Neuronal stem cell (in vitro differentiated cells): ENCODE measurements around the gene DDIAS.

Experiments used
- DNase-seq: peaks from one replicate; pipeline ENCODE4 v3.0.0-alpha.2; 2013; ENCODE audit warnings: low spot score
- H2AFZ ChIP-seq: one replicate; pipeline ENCODE4 v1.6.1; 2013; ENCODE audit warnings: mild to moderate bottlenecking, low read length, inconsistent platforms
- H2AK5ac ChIP-seq: 2 replicates; pipeline ENCODE4 v1.6.1; 2013; ENCODE audit warnings: low read depth, mild to moderate bottlenecking, inconsistent platforms, low read length, moderate library complexity, mixed read lengths
- H2BK120ac ChIP-seq: 2 replicates; pipeline ENCODE4 v1.6.1; 2013; ENCODE audit warnings: low read depth, mild to moderate bottlenecking, inconsistent platforms, low read length, moderate library complexity, mixed read lengths
- H2BK12ac ChIP-seq: one replicate; pipeline ENCODE4 v1.6.1; 2013; ENCODE audit warnings: low read length, inconsistent platforms
- H2BK15ac ChIP-seq: 2 replicates; pipeline ENCODE4 v1.6.1; 2013; ENCODE audit warnings: mild to moderate bottlenecking, low read length, inconsistent platforms, mixed read lengths
- H2BK5ac ChIP-seq: one replicate; pipeline ENCODE4 v1.6.1; 2013; ENCODE audit warnings: inconsistent platforms, mild to moderate bottlenecking, low read length, moderate library complexity
- H3K14ac ChIP-seq: one replicate; pipeline ENCODE4 v1.6.1; 2013; ENCODE audit warnings: low read length, inconsistent platforms
- H3K18ac ChIP-seq: 2 replicates; pipeline ENCODE4 v1.6.1; 2013; ENCODE audit warnings: low read length, inconsistent platforms
- H3K23ac ChIP-seq: 2 replicates; pipeline ENCODE4 v1.6.1; 2013; ENCODE audit warnings: low read depth, mild to moderate bottlenecking, mixed read lengths, low read length, inconsistent platforms; ENCODE audit not compliant: poor library complexity
- H3K27ac ChIP-seq: replicated peaks from 3 replicates; pipeline ENCODE4 v1.5.1; 2013; ENCODE audit warnings: low read length, inconsistent platforms
- H3K27me3 ChIP-seq, 3 experiments: 2 replicates each; pipeline ENCODE4 v1.6.1; 2013; ENCODE audit warnings: low read length in 3 of 3, mild to moderate bottlenecking in 2 of 3, inconsistent platforms in 1 of 3, low read depth in 1 of 3, mixed read lengths in 1 of 3, moderate library complexity in 1 of 3; ENCODE audit not compliant: control insufficient read depth in 3 of 3, insufficient read depth in 3 of 3
- H3K36me3 ChIP-seq, 2 donors: replicated peaks in 1 of 2; 2 replicates each; pipeline ENCODE4 v1.6.1; 2013; ENCODE audit warnings: low read length in 2 of 2; ENCODE audit not compliant: control insufficient read depth in 2 of 2, insufficient read depth in 2 of 2
- H3K4ac ChIP-seq: 2 replicates; pipeline ENCODE4 v1.6.1; 2013; ENCODE audit warnings: inconsistent platforms, mild to moderate bottlenecking, low read length, moderate library complexity
- H3K4me1 ChIP-seq, 2 donors: 1 replicate in 1 of 2; 2 replicates in 1 of 2; pipeline ENCODE4 v1.6.1; 2013; ENCODE audit warnings: low read length in 2 of 2, low read depth in 1 of 2; ENCODE audit not compliant: control insufficient read depth in 2 of 2, insufficient read depth in 1 of 2
- H3K4me2 ChIP-seq: one replicate; pipeline ENCODE4 v1.6.1; 2013; ENCODE audit warnings: mild to moderate bottlenecking, low read length, inconsistent platforms; ENCODE audit not compliant: insufficient read depth, poor library complexity, severe bottlenecking
- H3K4me3 ChIP-seq, 2 donors: 2 replicates each; pipeline ENCODE4 v1.5.1; 2013; ENCODE audit warnings: low read length in 2 of 2, mild to moderate bottlenecking in 2 of 2, inconsistent platforms in 1 of 2, moderate library complexity in 1 of 2
- H3K79me1 ChIP-seq: one replicate; pipeline ENCODE4 v1.6.1; 2013; ENCODE audit warnings: low read depth, mild to moderate bottlenecking, inconsistent platforms, low read length, moderate library complexity
- H3K9ac ChIP-seq: one replicate; pipeline ENCODE4 v1.6.1; 2013; ENCODE audit warnings: mild to moderate bottlenecking, low read depth, low read length, inconsistent platforms; ENCODE audit not compliant: poor library complexity
- H3K9me3 ChIP-seq, 2 donors: replicated peaks in 1 of 2; 2 replicates each; pipeline versions ENCODE3 to v1.6.1; 2013; ENCODE audit warnings: low read length in 2 of 2, mild to moderate bottlenecking in 2 of 2, inconsistent platforms in 1 of 2, low read depth in 1 of 2, mixed read lengths in 1 of 2, moderate library complexity in 1 of 2; ENCODE audit not compliant: control insufficient read depth in 2 of 2, insufficient read depth in 1 of 2
- H4K8ac ChIP-seq: one replicate; pipeline ENCODE4 v1.6.1; 2013; ENCODE audit warnings: low read depth, mild to moderate bottlenecking, inconsistent platforms, low read length, moderate library complexity
- H4K91ac ChIP-seq: one replicate; pipeline ENCODE4 v1.6.1; 2013; ENCODE audit warnings: low read length, low read depth, mild to moderate bottlenecking, inconsistent platforms; ENCODE audit not compliant: poor library complexity
- WGBS, 2 donors: extraction: QIAGEN DNeasy Blood & Tissue Kit; methylation state at CpG; one replicate each; pipeline ENCODE4 v1.1.7; 2013; ENCODE audit warnings: missing lambda C conversion rate in 2 of 2, mixed read lengths in 1 of 2; ENCODE audit not compliant: insufficient read length in 2 of 2, insufficient replicate concordance in 1 of 2; ENCODE audit errors: extremely low coverage in 2 of 2; 5-methylcytosine and 5-hydroxymethylcytosine counted together

The DDIAS gene

GRCh38 chr11:82903843-82904586 is 2.5 kb downstream of the DDIAS start:
- Histone ChIP-seq H3K27me3 (no peaks in the 10 kb centered on the region), H3K4ac (no peak overlapping the region), H3K36me3 (no peaks in the 10 kb centered on the region), H3K79me1 (no peaks in the 10 kb centered on the region), H3K14ac (no peak overlapping the region), H4K8ac (no peak overlapping the region), H2BK120ac (no peak overlapping the region), H2BK5ac (no peak overlapping the region), H4K91ac (no peak overlapping the region), H3K18ac (no peak overlapping the region), H3K23ac (no peak overlapping the region), H3K27ac (no peak overlapping the region), H2BK15ac (no peak overlapping the region), H3K9me3 (no peaks in the 10 kb centered on the region), H3K4me1 (peaks cover 3 to 7% of the 10 kb centered on the region in 2 donors), H3K4me2 (no peak overlapping the region), H2BK12ac (no peak overlapping the region), H3K4me3 (no peak overlapping the region), H2AK5ac (no peak overlapping the region), H2AFZ (no peak overlapping the region), H3K9ac (no peak overlapping the region)
- no peak for DNase-seq
- no CpG with 5 or more reads among the region's 3 CpGs for WGBS, 2 donors

- Histone ChIP-seq H3K27ac (no peak overlapping the region), H3K18ac (no peak overlapping the region), H3K23ac (no peak overlapping the region), H3K4me3 (no peak overlapping the region), H2BK12ac (no peak overlapping the region), H3K4ac (no peak overlapping the region), H2AK5ac (no peak overlapping the region), H3K4me2 (no peak overlapping the region), H2BK15ac (no peak overlapping the region), H4K91ac (no peak overlapping the region), H3K79me1 (no peaks in the 10 kb centered on the region), H3K9ac (no peak overlapping the region), H2BK5ac (no peak overlapping the region), H2BK120ac (no peak overlapping the region), H2AFZ (no peak overlapping the region), H3K27me3 (no peaks in the 10 kb centered on the region), H3K4me1 (peaks cover 0 to 7% of the 10 kb centered on the region in 2 donors), H3K36me3 (no peaks in the 10 kb centered on the region), H3K9me3 (peaks cover 0 to 1% of the 10 kb centered on the region in 2 donors), H3K14ac (no peak overlapping the region), H4K8ac (no peak overlapping the region)
- WGBS, 2 donors: no CpG with 5 or more reads among the region's 1 CpG
- no peak for DNase-seq
Measured at GRCh38 chr11:82906236-82906635, 4.7 kb downstream of the DDIAS start.

DNA sequence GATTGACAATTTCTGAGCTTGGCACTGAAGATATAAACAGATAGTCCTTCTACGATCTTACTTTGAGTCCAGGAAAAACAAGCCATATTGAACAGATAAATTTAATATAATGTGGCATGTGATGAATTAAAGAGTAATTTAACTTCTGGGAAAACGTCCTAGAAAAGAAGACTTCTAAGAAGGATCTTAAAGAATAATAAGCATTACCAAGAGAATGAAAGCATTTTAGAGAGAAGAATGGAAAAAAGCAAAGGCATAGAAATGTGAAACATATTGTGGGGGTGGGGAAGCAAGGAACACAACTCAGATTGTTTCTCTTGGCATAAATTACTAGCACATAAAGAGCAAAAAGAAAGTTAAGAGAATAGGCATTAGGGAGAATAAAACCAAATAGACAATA is 5.4 kb downstream of the DDIAS start:
- H3K36me3 ChIP-seq: peaks cover 0 to 5% of the 10 kb centered on the region in 2 donors
- H3K9me3 ChIP-seq: peaks cover 0 to 8% of the 10 kb centered on the region in 2 donors
- no CpG with 5 or more reads among the region's 2 CpGs for whole genome bisulfite sequencing, 2 donors
- H3K4me3 ChIP-seq: no peak overlapping the region
- H2AK5ac ChIP-seq: no peak overlapping the region
- H3K79me1 ChIP-seq: no peaks in the 10 kb centered on the region
- H2AFZ ChIP-seq: no peak overlapping the region
- H3K4me1 ChIP-seq: peaks cover 0 to 7% of the 10 kb centered on the region in 2 donors
- no peak overlapping the region for H2BK12ac ChIP-seq
- no peaks in the 10 kb centered on the region for H3K27me3 ChIP-seq
- DNase-seq: no peak
- H3K18ac ChIP-seq: no peak overlapping the region
- H2BK5ac ChIP-seq: no peak overlapping the region
- H3K23ac ChIP-seq: no peak overlapping the region
- H3K14ac ChIP-seq: no peak overlapping the region
- H3K4ac ChIP-seq: no peak overlapping the region
- H3K27ac ChIP-seq: no peak overlapping the region
- H2BK15ac ChIP-seq: no peak overlapping the region
- H2BK120ac ChIP-seq: no peak overlapping the region
- no peak overlapping the region for H4K91ac ChIP-seq
- no peak overlapping the region for H3K4me2 ChIP-seq
- H4K8ac ChIP-seq: no peak overlapping the region
- no peak overlapping the region for H3K9ac ChIP-seq

GRCh38 chr11:82907371-82907770 is 5.8 kb downstream of the DDIAS start:
- Histone ChIP-seq H2AFZ (no peak overlapping the region), H3K27ac (no peak overlapping the region), H4K91ac (no peak overlapping the region), H3K79me1 (no peaks in the 10 kb centered on the region), H2AK5ac (no peak overlapping the region), H3K27me3 (no peaks in the 10 kb centered on the region), H3K14ac (no peak overlapping the region), H2BK15ac (no peak overlapping the region), H3K4me3 (no peak overlapping the region), H3K9me3 (peaks cover 0 to 13% of the 10 kb centered on the region in 2 donors), H3K9ac (no peak overlapping the region), H3K4ac (no peak overlapping the region), H2BK12ac (no peak overlapping the region), H4K8ac (no peak overlapping the region), H3K23ac (no peak overlapping the region), H3K36me3 (peaks cover 0 to 8% of the 10 kb centered on the region in 2 donors), H3K18ac (no peak overlapping the region), H3K4me1 (peaks cover 0 to 7% of the 10 kb centered on the region in 2 donors), H3K4me2 (no peak overlapping the region), H2BK5ac (no peak overlapping the region), H2BK120ac (no peak overlapping the region)
- no CpG with 5 or more reads among the region's 5 CpGs for WGBS, 2 donors
- no peak for DNase-seq
